ENCODE data around the gene KIF17. TPM values are rescaled to one million over a fixed set of nuclear protein-coding genes. Genes with fewer than 3 reads are reported as not detected.
A peak's percentile ranks its signal among the peaks of the same experiment; 100 is the strongest.

KIF17 gene
- total RNA-seq, 3 donors from 2014 or later (not counting 1 experiment from before 2014, with no cell fraction given): not detected

DNA sequence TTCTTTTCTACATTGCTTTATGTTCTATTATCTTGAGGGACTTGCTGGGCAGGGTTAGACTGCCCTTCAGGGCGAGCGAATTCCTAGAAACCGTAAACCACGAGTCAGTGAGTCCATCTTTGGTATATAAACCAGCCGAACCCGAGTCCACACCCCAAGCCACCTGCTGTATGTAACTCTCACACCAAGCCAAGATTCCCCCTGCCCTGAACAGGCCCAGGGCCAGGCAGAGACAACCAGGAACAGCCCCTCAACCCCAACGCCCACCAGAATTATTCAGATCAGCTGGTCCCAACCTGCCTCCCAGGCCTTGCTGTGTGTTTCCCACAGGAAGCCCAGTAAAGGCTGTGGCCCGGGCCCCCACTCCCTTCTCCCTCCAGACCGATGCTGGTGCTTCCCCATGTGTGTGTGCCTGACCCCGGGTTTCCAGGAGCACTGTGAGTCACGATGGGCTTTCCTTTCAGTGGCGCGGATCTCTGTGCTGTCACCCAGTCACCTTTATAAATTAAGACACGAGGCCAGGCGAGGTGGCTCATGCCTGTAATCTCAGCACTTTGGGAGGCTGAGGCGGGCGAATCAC lies 17.1 kb downstream of the KIF17 start:
- DNase-seq (no peak), ATAC-seq (no peak)
- WGBS (ENCODE audit: insufficient coverage): 90% methylated on average over 17 of the region's 17 CpGs
- intact Hi-C loops (cut with micrococcal nuclease): no loop called here
- no peaks in the 10 kb centered on the region for H3K36me3 ChIP-seq (ENCODE audit: control insufficient read depth, insufficient read depth, low read length)
- H3K27me3 ChIP-seq (ENCODE audit: control insufficient read depth, insufficient read depth, low read length): no peaks in the 10 kb centered on the region
- no peaks in the 10 kb centered on the region for H3K36me3 Mint-ChIP-seq
- H3K27ac ChIP-seq (ENCODE audit: low read length): no peak overlapping the region
- no peaks in the 10 kb centered on the region for H3K9me3 ChIP-seq (ENCODE audit: control insufficient read depth, insufficient read depth, low read length)
- H3K4me1 ChIP-seq (ENCODE audit: control insufficient read depth, insufficient read depth, low read length): peaks cover 12% of the 10 kb centered on the region
- H3K27ac Mint-ChIP-seq: no peak overlapping the region
- no peaks in the 10 kb centered on the region for H3K9me3 Mint-ChIP-seq
- no peak overlapping the region for H3K4me3 ChIP-seq (ENCODE audit: low read length)
- peaks cover 0 to 7% of the 10 kb centered on the region in 2 donors for H3K27me3 Mint-ChIP-seq (ENCODE audit: low read depth in 2 of 2)
- no peak for TF ChIP-seq CTCF (IDR thresholded peaks at IDR 0.05)
- peaks cover 11 to 13% of the 10 kb centered on the region in 2 donors for H3K4me1 Mint-ChIP-seq
- H3K4me3 Mint-ChIP-seq: no peak overlapping the region

DNA sequence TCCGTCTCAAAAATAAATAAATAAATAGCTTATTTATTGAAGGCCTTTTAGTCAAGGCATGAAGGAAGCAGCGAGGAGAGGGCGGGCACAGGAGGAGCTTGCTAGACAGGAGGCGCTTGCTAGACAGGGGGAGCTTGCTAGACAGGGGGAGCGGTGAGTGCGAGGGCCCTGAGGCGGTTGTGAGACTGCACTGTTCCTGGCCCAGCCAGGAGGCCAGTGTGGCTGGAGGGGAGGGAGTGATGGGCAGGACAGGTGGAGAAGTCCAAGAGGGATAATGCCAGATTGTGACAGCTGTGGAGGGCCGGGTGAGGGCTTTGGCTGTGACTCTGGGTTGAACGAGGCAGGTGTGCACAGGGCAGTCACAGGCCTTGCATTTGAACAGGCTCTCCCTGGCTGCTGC lies 18.2 kb downstream of the KIF17 start:
- no peaks in the 10 kb centered on the region for H3K27me3 ChIP-seq (ENCODE audit: control insufficient read depth, insufficient read depth, low read length)
- intact Hi-C loops (cut with micrococcal nuclease): no loop called here
- no peaks in the 10 kb centered on the region for H3K36me3 ChIP-seq (ENCODE audit: control insufficient read depth, insufficient read depth, low read length)
- no peak overlapping the region for H3K4me3 ChIP-seq (ENCODE audit: low read length)
- H3K9me3 ChIP-seq (ENCODE audit: control insufficient read depth, insufficient read depth, low read length): no peaks in the 10 kb centered on the region
- peaks cover 12% of the 10 kb centered on the region for H3K4me1 ChIP-seq (ENCODE audit: control insufficient read depth, insufficient read depth, low read length)
- WGBS (ENCODE audit: insufficient coverage): 92% methylated on average over 9 of the region's 9 CpGs
- Mint-ChIP-seq H3K4me1 (peaks cover 11 to 13% of the 10 kb centered on the region in 2 donors), H3K4me3 (no peak overlapping the region), H3K27ac (no peak overlapping the region), H3K9me3 (no peaks in the 10 kb centered on the region), H3K27me3 (ENCODE audit: low read depth in 2 of 2) (peaks cover 0 to 9% of the 10 kb centered on the region in 2 donors), H3K36me3 (no peaks in the 10 kb centered on the region)
- H3K27ac ChIP-seq (ENCODE audit: low read length): no peak overlapping the region
- DNase-seq: no peak
- ATAC-seq: no peak
- no peak for TF ChIP-seq CTCF (IDR thresholded peaks at IDR 0.05)

DNA sequence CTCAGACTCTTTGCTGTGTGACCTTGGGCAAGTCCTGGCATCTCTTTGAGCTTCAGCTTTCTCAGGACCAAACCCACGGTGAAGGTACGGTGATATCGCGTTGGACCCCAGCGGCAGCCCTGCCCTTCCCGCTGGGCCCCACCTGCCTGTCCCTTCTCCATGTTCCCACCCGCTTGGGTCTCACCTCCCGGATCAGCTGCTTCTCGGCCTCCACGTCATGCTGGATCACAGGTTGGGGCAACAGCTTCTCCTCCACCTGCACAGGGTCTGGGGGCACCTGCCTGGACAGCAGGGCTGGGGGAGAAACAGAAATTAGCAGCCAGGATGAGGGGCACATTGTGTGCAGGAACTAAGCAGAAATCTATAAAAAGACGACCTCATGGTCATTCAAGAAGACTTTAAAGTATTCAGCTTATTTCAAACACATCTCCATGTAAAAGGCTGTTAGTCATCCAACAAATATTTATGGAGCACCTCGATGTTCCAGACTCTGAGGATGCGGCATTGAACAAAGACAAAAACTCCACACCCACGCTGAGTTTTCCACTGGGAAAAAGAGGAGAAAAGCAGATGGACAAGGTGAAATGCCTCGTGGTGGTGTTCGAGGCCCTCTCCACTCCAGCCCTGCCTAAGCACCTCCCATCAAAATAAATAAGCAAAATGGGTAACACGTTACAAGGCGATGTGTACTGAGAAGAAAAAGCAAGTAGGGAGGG lies 19.5 kb downstream of the KIF17 start:
- TF ChIP-seq CTCF (IDR thresholded peaks at IDR 0.05): no peak
- no peak overlapping the region for H3K27ac Mint-ChIP-seq
- no peaks in the 10 kb centered on the region for H3K27me3 ChIP-seq (ENCODE audit: control insufficient read depth, insufficient read depth, low read length)
- H3K27me3 Mint-ChIP-seq (ENCODE audit: low read depth in 2 of 2): peaks cover 0 to 9% of the 10 kb centered on the region in 2 donors
- intact Hi-C loops (cut with micrococcal nuclease): no loop called here
- WGBS (ENCODE audit: insufficient coverage): 89% methylated on average over 13 of the region's 18 CpGs
- no peaks in the 10 kb centered on the region for H3K36me3 Mint-ChIP-seq
- DNase-seq (no peak), ATAC-seq (no peak)
- H3K36me3 ChIP-seq (ENCODE audit: control insufficient read depth, insufficient read depth, low read length): no peaks in the 10 kb centered on the region
- H3K4me3 ChIP-seq (ENCODE audit: low read length): no peak overlapping the region
- peaks cover 11 to 13% of the 10 kb centered on the region in 2 donors for H3K4me1 Mint-ChIP-seq
- no peaks in the 10 kb centered on the region for H3K9me3 Mint-ChIP-seq
- H3K27ac ChIP-seq (ENCODE audit: low read length): no peak overlapping the region
- H3K4me3 Mint-ChIP-seq: peak overlapping the region; percentile 25
- peaks cover 12% of the 10 kb centered on the region for H3K4me1 ChIP-seq (ENCODE audit: control insufficient read depth, insufficient read depth, low read length)
- H3K9me3 ChIP-seq (ENCODE audit: control insufficient read depth, insufficient read depth, low read length): no peaks in the 10 kb centered on the region

Data from natural killer cell (primary cell).